ENCODE data around the gene STT3B.

GRCh38 chr3:31483776-31484175 lies 48.9 kb upstream of the STT3B start:
- TF ChIP-seq CTCF (IDR thresholded peaks at IDR 0.05) (no peak), POLR2A (IDR thresholded peaks at IDR 0.05) (no peak)
